HepG2 (cell line): Measurements from ENCODE around the gene DOHH. TPM values are rescaled to one million over a fixed set of nuclear protein-coding genes. Genes with fewer than 3 reads are reported as not detected.
A peak's percentile ranks its signal among the peaks of the same experiment; 100 is the strongest.

ENCODE experiments used
- HDAC1 ChIP-seq: sonication (generic); formaldehyde crosslinking; IDR thresholded peaks from 2 replicates; pipeline ENCODE4 v1.5.1; 2020; ENCODE audit warnings: mild to moderate bottlenecking, missing genetic modification reagents
- IRF2 ChIP-seq: IDR thresholded peaks from 2 replicates; pipeline ENCODE4 v1.6.1; 2018; ENCODE audit warnings: missing genetic modification reagents, missing compliant biosample characterization
- RNF2 ChIP-seq: fragments of 450-650 bp; conservative IDR thresholded peaks from 2 replicates; pipeline ENCODE4 v1.6.1; 2016; ENCODE audit warnings: low read depth
- ZNF773 ChIP-seq: sonication (generic); formaldehyde crosslinking; IDR thresholded peaks from 2 replicates; pipeline ENCODE4 v1.4.0; 2020; ENCODE audit warnings: missing genetic modification reagents, borderline replicate concordance
- polyA plus RNA-seq, 8 experiments: library from polyadenylated mRNA; depleted of rRNA in 3 of 8; stranded (reverse) in 7 of 8; unstranded in 1 of 8; fragments of >200 nt; fragmentation: Illumina TruSeq in 4 of 8; extraction: Trizol in 4 of 8; gene quantifications; 2 replicates each; pipeline versions ENCODE4 v1.2.1 to v1.2.3, GENCODE V29; 2011 to 2016; ENCODE audit warnings: low read depth in 4 of 8, missing spikeins in 1 of 8, mixed read lengths in 1 of 8; ENCODE audit not compliant: insufficient read depth in 1 of 8
- total RNA-seq, 5 experiments: library from RNA; depleted of rRNA; stranded (reverse); fragments of >200 nt; fragmentation: Illumina TruSeq; extraction: Trizol; gene quantifications; 2 replicates each; pipeline ENCODE4 v1.2.3, GENCODE V29; 2016; ENCODE audit warnings: low read depth in 1 of 5
- TF ChIP-seq, protein P1 (sequence below): sonication (generic); formaldehyde crosslinking; IDR thresholded peaks from 2 replicates; pipeline ENCODE4 v1.9.0; 2022; ENCODE audit warnings: missing genetic modification reagents, mild to moderate bottlenecking, borderline replicate concordance
- TF ChIP-seq, protein P2 (sequence below): sonication (generic); formaldehyde crosslinking; conservative IDR thresholded peaks from 2 replicates; pipeline ENCODE4 v1.4.0; 2020; ENCODE audit warnings: missing genetic modification reagents
- TF ChIP-seq, protein P3 (sequence below): sonication (generic); formaldehyde crosslinking; IDR thresholded peaks from 2 replicates; pipeline ENCODE4 v1.5.0; 2020; ENCODE audit warnings: mild to moderate bottlenecking, missing genetic modification reagents, borderline replicate concordance

The DOHH gene
- total and polyA plus RNA-seq, 2 of the 13 experiments (the other 11 are each of a cell fraction or from before 2014, with no cell fraction given) = 3.5 to 13.7 TPM

DNA sequence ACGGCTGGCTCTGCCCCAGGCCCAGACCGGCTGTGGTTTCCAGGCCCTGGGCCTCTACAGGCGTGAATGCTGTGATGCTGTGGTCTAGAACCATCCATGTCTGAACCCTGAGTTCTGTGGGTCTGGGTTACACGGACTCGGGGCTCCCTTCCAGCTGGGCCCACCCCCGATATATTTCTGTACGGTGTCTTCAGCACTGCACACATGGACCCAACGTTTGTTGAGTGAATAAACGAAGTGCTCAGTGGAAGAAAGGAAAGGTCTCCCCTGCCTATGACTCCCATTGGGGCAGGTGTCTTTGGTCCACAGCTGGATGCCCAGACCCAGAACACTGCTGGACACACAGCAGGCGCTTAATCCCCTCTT lies 45.2 kb upstream of the DOHH start (continued):
- TF ChIP-seq, protein P1, sequence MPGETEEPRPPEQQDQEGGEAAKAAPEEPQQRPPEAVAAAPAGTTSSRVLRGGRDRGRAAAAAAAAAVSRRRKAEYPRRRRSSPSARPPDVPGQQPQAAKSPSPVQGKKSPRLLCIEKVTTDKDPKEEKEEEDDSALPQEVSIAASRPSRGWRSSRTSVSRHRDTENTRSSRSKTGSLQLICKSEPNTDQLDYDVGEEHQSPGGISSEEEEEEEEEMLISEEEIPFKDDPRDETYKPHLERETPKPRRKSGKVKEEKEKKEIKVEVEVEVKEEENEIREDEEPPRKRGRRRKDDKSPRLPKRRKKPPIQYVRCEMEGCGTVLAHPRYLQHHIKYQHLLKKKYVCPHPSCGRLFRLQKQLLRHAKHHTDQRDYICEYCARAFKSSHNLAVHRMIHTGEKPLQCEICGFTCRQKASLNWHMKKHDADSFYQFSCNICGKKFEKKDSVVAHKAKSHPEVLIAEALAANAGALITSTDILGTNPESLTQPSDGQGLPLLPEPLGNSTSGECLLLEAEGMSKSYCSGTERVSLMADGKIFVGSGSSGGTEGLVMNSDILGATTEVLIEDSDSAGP = 0 out of 2 replicates have a peak, but pooled peaks have one; percentile 20
- TF ChIP-seq IRF2 (CRISPR knock-in tag) (no peak), RNF2 (no peak), ZNF773 (CRISPR knock-in tag) (no peak), HDAC1 (CRISPR knock-in tag) (0 out of 2 replicates have a peak, but pooled peaks have one; percentile 21)
- TF ChIP-seq, protein P2, sequence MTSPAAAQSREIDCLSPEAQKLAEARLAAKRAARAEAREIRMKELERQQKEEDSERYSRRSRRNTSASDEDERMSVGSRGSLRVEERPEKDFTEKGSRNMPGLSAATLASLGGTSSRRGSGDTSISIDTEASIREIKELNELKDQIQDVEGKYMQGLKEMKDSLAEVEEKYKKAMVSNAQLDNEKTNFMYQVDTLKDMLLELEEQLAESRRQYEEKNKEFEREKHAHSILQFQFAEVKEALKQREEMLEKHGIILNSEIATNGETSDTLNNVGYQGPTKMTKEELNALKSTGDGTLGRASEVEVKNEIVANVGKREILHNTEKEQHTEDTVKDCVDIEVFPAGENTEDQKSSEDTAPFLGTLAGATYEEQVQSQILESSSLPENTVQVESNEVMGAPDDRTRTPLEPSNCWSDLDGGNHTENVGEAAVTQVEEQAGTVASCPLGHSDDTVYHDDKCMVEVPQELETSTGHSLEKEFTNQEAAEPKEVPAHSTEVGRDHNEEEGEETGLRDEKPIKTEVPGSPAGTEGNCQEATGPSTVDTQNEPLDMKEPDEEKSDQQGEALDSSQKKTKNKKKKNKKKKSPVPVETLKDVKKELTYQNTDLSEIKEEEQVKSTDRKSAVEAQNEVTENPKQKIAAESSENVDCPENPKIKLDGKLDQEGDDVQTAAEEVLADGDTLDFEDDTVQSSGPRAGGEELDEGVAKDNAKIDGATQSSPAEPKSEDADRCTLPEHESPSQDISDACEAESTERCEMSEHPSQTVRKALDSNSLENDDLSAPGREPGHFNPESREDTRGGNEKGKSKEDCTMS (CRISPR knock-in tag) = no peak
- TF ChIP-seq, protein P3, sequence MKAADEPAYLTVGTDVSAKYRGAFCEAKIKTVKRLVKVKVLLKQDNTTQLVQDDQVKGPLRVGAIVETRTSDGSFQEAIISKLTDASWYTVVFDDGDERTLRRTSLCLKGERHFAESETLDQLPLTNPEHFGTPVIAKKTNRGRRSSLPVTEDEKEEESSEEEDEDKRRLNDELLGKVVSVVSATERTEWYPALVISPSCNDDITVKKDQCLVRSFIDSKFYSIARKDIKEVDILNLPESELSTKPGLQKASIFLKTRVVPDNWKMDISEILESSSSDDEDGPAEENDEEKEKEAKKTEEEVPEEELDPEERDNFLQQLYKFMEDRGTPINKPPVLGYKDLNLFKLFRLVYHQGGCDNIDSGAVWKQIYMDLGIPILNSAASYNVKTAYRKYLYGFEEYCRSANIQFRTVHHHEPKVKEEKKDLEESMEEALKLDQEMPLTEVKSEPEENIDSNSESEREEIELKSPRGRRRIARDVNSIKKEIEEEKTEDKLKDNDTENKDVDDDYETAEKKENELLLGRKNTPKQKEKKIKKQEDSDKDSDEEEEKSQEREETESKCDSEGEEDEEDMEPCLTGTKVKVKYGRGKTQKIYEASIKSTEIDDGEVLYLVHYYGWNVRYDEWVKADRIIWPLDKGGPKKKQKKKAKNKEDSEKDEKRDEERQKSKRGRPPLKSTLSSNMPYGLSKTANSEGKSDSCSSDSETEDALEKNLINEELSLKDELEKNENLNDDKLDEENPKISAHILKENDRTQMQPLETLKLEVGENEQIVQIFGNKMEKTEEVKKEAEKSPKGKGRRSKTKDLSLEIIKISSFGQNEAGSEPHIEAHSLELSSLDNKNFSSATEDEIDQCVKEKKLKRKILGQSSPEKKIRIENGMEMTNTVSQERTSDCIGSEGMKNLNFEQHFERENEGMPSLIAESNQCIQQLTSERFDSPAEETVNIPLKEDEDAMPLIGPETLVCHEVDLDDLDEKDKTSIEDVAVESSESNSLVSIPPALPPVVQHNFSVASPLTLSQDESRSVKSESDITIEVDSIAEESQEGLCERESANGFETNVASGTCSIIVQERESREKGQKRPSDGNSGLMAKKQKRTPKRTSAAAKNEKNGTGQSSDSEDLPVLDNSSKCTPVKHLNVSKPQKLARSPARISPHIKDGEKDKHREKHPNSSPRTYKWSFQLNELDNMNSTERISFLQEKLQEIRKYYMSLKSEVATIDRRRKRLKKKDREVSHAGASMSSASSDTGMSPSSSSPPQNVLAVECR (CRISPR knock-in tag) = 0 out of 2 replicates have a peak, but pooled peaks have one; percentile 17
